Uterus (tissue), 4 donors: ENCODE data around the gene COL6A1. TPM values are rescaled to one million over a fixed set of nuclear protein-coding genes. Genes with fewer than 3 reads are reported as not detected.

Source experiments
- DNase-seq, 2 donors: peaks; one replicate each; pipeline ENCODE4 v3.0.0-alpha.2; 2019 to 2020
- H3K27ac ChIP-seq, 2 donors: fragments of 200-600 bp; sonication (generic); 1 replicate in 1 of 2; 2 replicates in 1 of 2; pipeline ENCODE4 v1.5.1; 2016 to 2018
- H3K27me3 ChIP-seq, 2 donors: fragments of 200-600 bp; sonication (generic); one replicate each; pipeline ENCODE4 v1.5.1; 2018 to 2019; ENCODE audit warnings: control low read depth in 1 of 2
- H3K36me3 ChIP-seq, 2 donors: fragments of 200-600 bp; sonication (generic); one replicate each; pipeline ENCODE4 v1.5.1; 2019; ENCODE audit warnings: control low read depth in 1 of 2
- H3K4me1 ChIP-seq, 2 donors: fragments of 200-600 bp; sonication (generic); one replicate each; pipeline ENCODE4 v1.5.1; 2018 to 2019; ENCODE audit warnings: control low read depth in 1 of 2
- H3K4me3 ChIP-seq, 2 donors: fragments of 200-600 bp; sonication (generic); 1 replicate in 1 of 2; 2 replicates in 1 of 2; pipeline ENCODE4 v1.5.1; 2018 to 2019; ENCODE audit warnings: mild to moderate bottlenecking in 1 of 2
- H3K9me3 ChIP-seq, 2 donors: fragments of 200-600 bp; sonication (generic); one replicate each; pipeline ENCODE4 v1.5.1; 2019; ENCODE audit warnings: control low read depth in 1 of 2
- POLR2A ChIP-seq, 2 donors: fragments of 450-650 bp; IDR thresholded peaks; one replicate each; pipeline ENCODE4 v1.6.1; 2016; ENCODE audit warnings: antibody characterized with exemption in 2 of 2, mild to moderate bottlenecking in 1 of 2, moderate library complexity in 1 of 2
- intact Hi-C: fragments of 100-400 bp; cut with DNase I; formaldehyde crosslinking; loops from one replicate; pipeline ENCODE4 v1.15.1; 2023; ENCODE audit warnings: low total_unique reads
- total RNA-seq, 4 donors: library from RNA; depleted of rRNA in 3 of 4; stranded (reverse); fragments of >200 nt in 3 of 4; gene quantifications; one replicate each; pipeline versions ENCODE4 v1.1.0 to v1.2.4, GENCODE V29; 2014 to 2023
- TF ChIP-seq, protein P1 (sequence below), 4 experiments: fragments of 200-600 bp in 2 of 4; fragments of 450-650 bp in 2 of 4; sonication (generic) in 2 of 4; IDR thresholded peaks; one replicate each; pipeline ENCODE4 v1.5.1; 2016 to 2019; ENCODE audit warnings: antibody characterized with exemption in 4 of 4, mild to moderate bottlenecking in 2 of 4, moderate library complexity in 1 of 4
- donor health status: DM: yes; HTN: yes; CAD: no.

The COL6A1 gene
- total RNA-seq, 4 donors from 2014 or later = 621 to 1,160 (median 804) TPM

GRCh38 chr21:45980697-45981096 lies 873 bp upstream of the COL6A1 start:
- Histone ChIP-seq H3K36me3 (no peaks in the 10 kb centered on the region), H3K27ac (peak overlapping the region; percentile 96 to 98), H3K27me3 (no peaks in the 10 kb centered on the region), H3K4me3 (peak overlapping the region; percentile 32 to 44), H3K9me3 (no peaks in the 10 kb centered on the region), H3K4me1 (peaks cover 0 to 20% of the 10 kb centered on the region in 2 donors)
- no peak for DNase-seq
- intact Hi-C loops = loop anchor here (5.0 kb wide), 1 partner anchor 72 kb away; no protein-coding TSS in a partner anchor
- TF ChIP-seq, protein P1, sequence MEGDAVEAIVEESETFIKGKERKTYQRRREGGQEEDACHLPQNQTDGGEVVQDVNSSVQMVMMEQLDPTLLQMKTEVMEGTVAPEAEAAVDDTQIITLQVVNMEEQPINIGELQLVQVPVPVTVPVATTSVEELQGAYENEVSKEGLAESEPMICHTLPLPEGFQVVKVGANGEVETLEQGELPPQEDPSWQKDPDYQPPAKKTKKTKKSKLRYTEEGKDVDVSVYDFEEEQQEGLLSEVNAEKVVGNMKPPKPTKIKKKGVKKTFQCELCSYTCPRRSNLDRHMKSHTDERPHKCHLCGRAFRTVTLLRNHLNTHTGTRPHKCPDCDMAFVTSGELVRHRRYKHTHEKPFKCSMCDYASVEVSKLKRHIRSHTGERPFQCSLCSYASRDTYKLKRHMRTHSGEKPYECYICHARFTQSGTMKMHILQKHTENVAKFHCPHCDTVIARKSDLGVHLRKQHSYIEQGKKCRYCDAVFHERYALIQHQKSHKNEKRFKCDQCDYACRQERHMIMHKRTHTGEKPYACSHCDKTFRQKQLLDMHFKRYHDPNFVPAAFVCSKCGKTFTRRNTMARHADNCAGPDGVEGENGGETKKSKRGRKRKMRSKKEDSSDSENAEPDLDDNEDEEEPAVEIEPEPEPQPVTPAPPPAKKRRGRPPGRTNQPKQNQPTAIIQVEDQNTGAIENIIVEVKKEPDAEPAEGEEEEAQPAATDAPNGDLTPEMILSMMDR (IDR thresholded peaks at IDR 0.05) = no peak
- no peak for TF ChIP-seq POLR2A (IDR thresholded peaks at IDR 0.05)

- intact Hi-C loops = loop anchor here (5.0 kb wide), 1 partner anchor 70 kb away; no protein-coding TSS in a partner anchor
- no peak for TF ChIP-seq POLR2A (IDR thresholded peaks at IDR 0.05)
- TF ChIP-seq, protein P1 (IDR thresholded peaks at IDR 0.05) = no peak
- Histone ChIP-seq H3K9me3 (no peaks in the 10 kb centered on the region), H3K4me1 (peaks cover 0 to 20% of the 10 kb centered on the region in 2 donors), H3K36me3 (no peaks in the 10 kb centered on the region), H3K27me3 (no peaks in the 10 kb centered on the region), H3K4me3 (peak overlapping the region; percentile 71 to 92), H3K27ac (peak overlapping the region; percentile 90 to 96)
- peak; percentile 51 to 57 for DNase-seq
These were observed 655 bp downstream of the COL6A1 start for GRCh38 chr21:45982092-45982757.

DNA sequence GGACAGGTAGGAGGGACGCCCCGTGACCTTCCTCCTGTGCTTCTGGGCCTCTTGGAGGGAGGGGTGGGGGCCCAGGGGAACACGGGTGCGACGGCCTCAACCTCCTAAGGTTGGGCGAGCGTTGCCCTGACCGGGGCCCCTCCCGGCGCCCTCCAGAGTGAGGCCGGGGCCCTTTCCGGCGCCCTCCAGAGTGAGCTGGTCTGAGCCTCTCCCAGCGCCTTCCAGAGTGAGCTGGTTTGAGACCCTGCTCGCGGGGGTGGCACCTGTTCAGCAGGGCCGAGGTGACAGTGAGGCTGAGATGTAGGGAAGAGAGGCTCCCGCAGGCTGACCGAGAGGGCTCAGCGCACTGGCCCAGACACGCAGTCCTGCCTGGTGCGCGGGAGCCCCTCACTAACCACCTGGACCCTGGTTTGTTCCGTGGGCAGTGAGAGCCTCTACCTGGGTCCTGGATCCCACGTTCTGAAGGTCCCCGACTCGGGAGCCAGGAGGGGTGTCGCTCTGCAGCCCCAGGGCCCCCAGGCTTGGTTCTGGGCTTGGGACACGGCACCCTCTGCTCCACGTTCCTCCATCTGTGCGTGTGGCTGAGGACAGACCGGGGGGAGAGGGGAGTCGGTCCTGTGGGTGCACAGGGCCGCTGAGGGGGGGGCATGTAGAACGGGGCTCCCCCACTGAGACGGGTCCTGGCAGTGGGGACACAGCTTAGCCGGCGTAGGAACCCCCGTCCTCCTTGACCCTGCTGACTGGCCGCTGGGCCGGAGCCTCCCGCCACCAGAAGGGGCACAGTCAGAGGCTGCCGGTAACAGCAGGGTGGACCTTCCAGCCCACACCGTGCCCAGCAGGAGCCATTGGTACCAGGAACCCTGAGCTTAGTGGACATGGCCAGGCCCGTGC lies 1.4 kb downstream of the COL6A1 start:
- Histone ChIP-seq H3K4me1 (peaks cover 0 to 20% of the 10 kb centered on the region in 2 donors), H3K27me3 (no peaks in the 10 kb centered on the region), H3K27ac (peak overlapping the region; percentile 90 to 96), H3K4me3 (peak overlapping the region; percentile 71 to 92), H3K36me3 (no peaks in the 10 kb centered on the region), H3K9me3 (no peaks in the 10 kb centered on the region)
- intact Hi-C loops = loop anchor here (5.0 kb wide), 1 partner anchor 69 kb away; no protein-coding TSS in a partner anchor
- DNase-seq = peak; percentile 32 to 40
- TF ChIP-seq POLR2A (IDR thresholded peaks at IDR 0.05) = no peak
- TF ChIP-seq, protein P1 (IDR thresholded peaks at IDR 0.05) = no peak

GRCh38 chr21:45983649-45983965 lies 2.0 kb downstream of the COL6A1 start:
- DNase-seq = peak in 1 of 2 donors; percentile 33

More at GRCh38 chr21:45983649-45983965, 2.0 kb downstream of the COL6A1 start:
- Histone ChIP-seq H3K9me3 (no peaks in the 10 kb centered on the region), H3K36me3 (no peaks in the 10 kb centered on the region), H3K27ac (peak overlapping the region; percentile 90 to 96), H3K4me1 (peaks cover 0 to 17% of the 10 kb centered on the region in 2 donors), H3K4me3 (peak overlapping the region; percentile 71 to 92), H3K27me3 (no peaks in the 10 kb centered on the region)
- intact Hi-C loops = loop anchor here (5.0 kb wide), 1 partner anchor 69 kb away; no protein-coding TSS in a partner anchor
- TF ChIP-seq, protein P1 (IDR thresholded peaks at IDR 0.05) = no peak
- no peak for TF ChIP-seq POLR2A (IDR thresholded peaks at IDR 0.05)
